Measurements from ENCODE around the gene BMP4. TPM values are rescaled to one million over a fixed set of nuclear protein-coding genes. Genes with fewer than 3 reads are reported as not detected.

BMP4 gene
- total and polyA plus RNA-seq, 2 donors (not counting 3 experiments of a cell fraction or from before 2014, with no cell fraction given): 238 to 311 TPM

DNA sequence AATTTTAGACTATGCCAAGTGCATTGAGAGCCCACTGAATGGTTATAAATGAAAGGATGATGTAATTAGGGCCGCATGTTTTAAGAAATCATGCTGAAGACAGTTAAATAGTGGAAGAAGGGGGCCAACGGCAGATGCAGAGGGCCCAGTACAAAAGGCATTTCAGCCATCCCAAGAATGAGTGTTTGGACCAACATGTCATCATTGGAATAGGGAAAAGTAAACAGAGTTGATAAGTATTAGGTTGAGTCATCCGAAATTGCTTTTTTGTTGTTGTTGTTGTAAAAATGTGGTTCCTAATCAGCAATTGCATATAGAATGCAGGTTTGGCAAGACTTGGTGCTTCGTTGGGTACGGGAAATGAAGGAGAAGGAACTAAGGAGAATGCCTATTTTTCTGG lies 29.5 kb downstream of the BMP4 start:
- H3K4me2 ChIP-seq (ENCODE audit: insufficient read depth, low read length): peak overlapping the region; percentile 22
- no peak overlapping the region for H3K9ac ChIP-seq (replicated peaks; ENCODE audit: extremely low read depth, insufficient read depth, low read length)
- no peaks in the 10 kb centered on the region for H3K9me1 ChIP-seq (replicated peaks; ENCODE audit: control insufficient read depth, extremely low read depth, insufficient read depth, low read length)
- H3K27me3 ChIP-seq (ENCODE audit: control insufficient read depth in 2 of 2, insufficient read depth in 2 of 2, low read length in 2 of 2): no peaks in the 10 kb centered on the region
- FAIRE-seq: no peak
- CTCF ChIA-PET: interaction anchor here (0.7 kb wide), 1 partner anchor 10 kb away, joined by 3 read pairs; no protein-coding TSS in a partner anchor
- H3K9me3 ChIP-seq (replicated peaks; ENCODE audit: control insufficient read depth, insufficient read depth, low read length): no peaks in the 10 kb centered on the region
- DNase-seq (ENCODE audit: low read depth, low spot score): no peak
- H3K27ac ChIP-seq (ENCODE audit: insufficient read depth, low read depth, low read length): no peak overlapping the region
- H3K4me3 ChIP-seq (replicated peaks in 1 of 3; ENCODE audit: insufficient read depth in 1 of 3, low read depth in 1 of 3, low read length in 3 of 3): no peak overlapping the region
- dilution Hi-C loops (cut with MboI; ENCODE audit: extremely low pct_ligation_motif_present, low sequenced_read_pairs) (no loop called here), intact Hi-C loops (cut with micrococcal nuclease) (no loop called here)
- no peaks in the 10 kb centered on the region for H4K20me1 ChIP-seq (replicated peaks; ENCODE audit: control insufficient read depth, extremely low read depth, insufficient read depth, low read length)
- no peaks in the 10 kb centered on the region for H3K79me2 ChIP-seq (ENCODE audit: control insufficient read depth, insufficient read depth, low read length)
- H3K4me1 ChIP-seq (ENCODE audit: control insufficient read depth, extremely low read depth, insufficient read depth, low read length): peaks cover 28% of the 10 kb centered on the region
- TF ChIP-seq, protein P1, sequence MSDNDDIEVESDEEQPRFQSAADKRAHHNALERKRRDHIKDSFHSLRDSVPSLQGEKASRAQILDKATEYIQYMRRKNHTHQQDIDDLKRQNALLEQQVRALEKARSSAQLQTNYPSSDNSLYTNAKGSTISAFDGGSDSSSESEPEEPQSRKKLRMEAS (IDR thresholded peaks at IDR 0.05; ENCODE audit: insufficient read depth, insufficient read length): no peak
- peak; percentile 35 for TF ChIP-seq JUN (IDR thresholded peaks at IDR 0.05; ENCODE audit: borderline replicate concordance, insufficient read depth, insufficient read length, low read depth)
- TF ChIP-seq, protein P2, sequence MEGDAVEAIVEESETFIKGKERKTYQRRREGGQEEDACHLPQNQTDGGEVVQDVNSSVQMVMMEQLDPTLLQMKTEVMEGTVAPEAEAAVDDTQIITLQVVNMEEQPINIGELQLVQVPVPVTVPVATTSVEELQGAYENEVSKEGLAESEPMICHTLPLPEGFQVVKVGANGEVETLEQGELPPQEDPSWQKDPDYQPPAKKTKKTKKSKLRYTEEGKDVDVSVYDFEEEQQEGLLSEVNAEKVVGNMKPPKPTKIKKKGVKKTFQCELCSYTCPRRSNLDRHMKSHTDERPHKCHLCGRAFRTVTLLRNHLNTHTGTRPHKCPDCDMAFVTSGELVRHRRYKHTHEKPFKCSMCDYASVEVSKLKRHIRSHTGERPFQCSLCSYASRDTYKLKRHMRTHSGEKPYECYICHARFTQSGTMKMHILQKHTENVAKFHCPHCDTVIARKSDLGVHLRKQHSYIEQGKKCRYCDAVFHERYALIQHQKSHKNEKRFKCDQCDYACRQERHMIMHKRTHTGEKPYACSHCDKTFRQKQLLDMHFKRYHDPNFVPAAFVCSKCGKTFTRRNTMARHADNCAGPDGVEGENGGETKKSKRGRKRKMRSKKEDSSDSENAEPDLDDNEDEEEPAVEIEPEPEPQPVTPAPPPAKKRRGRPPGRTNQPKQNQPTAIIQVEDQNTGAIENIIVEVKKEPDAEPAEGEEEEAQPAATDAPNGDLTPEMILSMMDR (IDR thresholded peaks at IDR 0.05; ENCODE audit: extremely low read depth in 1 of 2, insufficient read depth in 1 of 2, low read depth in 1 of 2, low read length in 2 of 2): no peak
- BruUV-seq (replicated peaks): no TSS peak
- POLR2A ChIA-PET: no interaction called here
- H2AFZ ChIP-seq (ENCODE audit: low read depth, low read length): no peak overlapping the region
- H3K36me3 ChIP-seq (ENCODE audit: control insufficient read depth in 2 of 2, extremely low read depth in 1 of 2, insufficient read depth in 2 of 2, low read length in 2 of 2): no peaks in the 10 kb centered on the region

DNA sequence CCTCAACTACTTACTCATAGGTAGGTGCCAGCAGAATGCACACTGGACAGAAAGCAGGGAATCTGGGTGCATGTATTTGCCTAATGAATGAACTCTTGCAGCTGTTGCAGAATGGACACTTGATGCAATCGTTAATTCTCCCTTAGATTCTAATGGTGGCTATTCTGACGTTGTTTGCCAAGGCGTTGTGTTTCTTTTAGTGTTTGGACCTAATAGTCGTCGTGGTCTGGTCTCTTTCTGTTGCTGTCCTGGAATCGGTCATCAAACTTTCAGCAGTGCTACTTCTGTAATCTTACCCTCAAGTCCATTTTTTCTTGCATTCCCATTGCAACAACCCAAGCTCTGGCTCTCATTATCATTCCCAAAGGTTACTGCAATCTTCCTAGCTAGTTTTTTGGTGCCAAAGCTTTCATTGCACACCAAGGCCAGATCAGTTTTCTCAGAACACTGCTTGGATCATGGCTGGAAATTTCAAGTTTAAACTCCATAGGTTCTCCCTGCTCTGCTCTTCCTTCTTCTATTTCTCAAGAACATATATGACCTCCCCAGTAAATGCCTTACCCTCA lies 31.3 kb downstream of the BMP4 start:
- dilution Hi-C loops (cut with MboI; ENCODE audit: extremely low pct_ligation_motif_present, low sequenced_read_pairs) (no loop called here), intact Hi-C loops (cut with micrococcal nuclease) (loop anchor here (2.0 kb wide), 1 partner anchor 34 kb away; no protein-coding TSS in a partner anchor)
- Histone ChIP-seq H3K4me3 (replicated peaks in 1 of 3; ENCODE audit: insufficient read depth in 1 of 3, low read depth in 1 of 3, low read length in 3 of 3) (no peak overlapping the region), H3K36me3 (ENCODE audit: control insufficient read depth in 2 of 2, extremely low read depth in 1 of 2, insufficient read depth in 2 of 2, low read length in 2 of 2) (no peaks in the 10 kb centered on the region), H3K27me3 (ENCODE audit: control insufficient read depth in 2 of 2, insufficient read depth in 2 of 2, low read length in 2 of 2) (no peaks in the 10 kb centered on the region), H4K20me1 (replicated peaks; ENCODE audit: control insufficient read depth, extremely low read depth, insufficient read depth, low read length) (no peaks in the 10 kb centered on the region), H3K9ac (replicated peaks; ENCODE audit: extremely low read depth, insufficient read depth, low read length) (no peak overlapping the region), H3K4me1 (ENCODE audit: control insufficient read depth, extremely low read depth, insufficient read depth, low read length) (peaks cover 30% of the 10 kb centered on the region), H2AFZ (ENCODE audit: low read depth, low read length) (no peak overlapping the region), H3K9me3 (replicated peaks; ENCODE audit: control insufficient read depth, insufficient read depth, low read length) (no peaks in the 10 kb centered on the region), H3K79me2 (ENCODE audit: control insufficient read depth, insufficient read depth, low read length) (no peaks in the 10 kb centered on the region), H3K27ac (ENCODE audit: insufficient read depth, low read depth, low read length) (peak overlapping the region; percentile 77), H3K9me1 (replicated peaks; ENCODE audit: control insufficient read depth, extremely low read depth, insufficient read depth, low read length) (no peaks in the 10 kb centered on the region), H3K4me2 (ENCODE audit: insufficient read depth, low read length) (peak overlapping the region; percentile 86)
- FAIRE-seq (no peak), DNase-seq (ENCODE audit: low read depth, low spot score) (no peak)
- ChIA-PET POLR2A (no interaction called here), CTCF (interaction anchor here (0.6 to 2.4 kb wide), 10 partner anchors 8 to 423 kb away, joined by 3 to 8 read pairs (median 4); no protein-coding TSS in a partner anchor)
- TF ChIP-seq FOS (IDR thresholded peaks at IDR 0.05; ENCODE audit: borderline replicate concordance, insufficient read depth, low read length) (no peak), POLR2A (IDR thresholded peaks at IDR 0.05; ENCODE audit: low read depth, low read length) (no peak), JUN (IDR thresholded peaks at IDR 0.05; ENCODE audit: borderline replicate concordance, insufficient read depth, insufficient read length, low read depth) (no peak)
- TF ChIP-seq, protein P2 (IDR thresholded peaks at IDR 0.05; ENCODE audit: extremely low read depth in 1 of 2, insufficient read depth in 1 of 2, low read depth in 1 of 2, low read length in 2 of 2): no peak
- TF ChIP-seq, protein P1 (IDR thresholded peaks at IDR 0.05; ENCODE audit: insufficient read depth, insufficient read length): no peak
- BruUV-seq (replicated peaks): no TSS peak
